Mucosa of descending colon (tissue), 3 donors: ENCODE measurements around the gene DNMT3B. TPM values are rescaled to one million over a fixed set of nuclear protein-coding genes. Genes with fewer than 3 reads are reported as not detected.

Experiments used
- ATAC-seq: fragments of 200-7000 bp; cut with Tn5 transposase; one replicate; pipeline ENCODE4 v1.9.1; 2020; ENCODE audit warnings: mild to moderate bottlenecking, moderate library complexity
- DNase-seq, 3 donors: peaks; one replicate each; pipeline ENCODE4 v3.0.0-alpha.2; 2020
- H3K36me3 ChIP-seq: fragments of 200-600 bp; one replicate; pipeline ENCODE4 v1.8.0; 2021; ENCODE audit warnings: low read depth, mild to moderate bottlenecking
- H3K4me1 ChIP-seq: fragments of 200-600 bp; one replicate; pipeline ENCODE4 v1.8.0; 2021; ENCODE audit warnings: low read depth, mild to moderate bottlenecking
- H3K4me3 ChIP-seq: fragments of 200-600 bp; one replicate; pipeline ENCODE4 v1.8.0; 2021; ENCODE audit warnings: mild to moderate bottlenecking
- H3K9me3 ChIP-seq: fragments of 200-600 bp; one replicate; pipeline ENCODE4 v1.8.0; 2021; ENCODE audit warnings: mild to moderate bottlenecking
- intact Hi-C, 2 donors: fragments of 100-400 bp; cut with DNase I in 1 of 2; cut with micrococcal nuclease in 1 of 2; formaldehyde crosslinking; loops; one replicate each; pipeline versions ENCODE4 v1.11.0 to v1.11.1; 2022; cut with DNase I, micrococcal nuclease
- total RNA-seq, 3 donors: library from RNA; stranded (reverse); fragmentation: NEBNext Ultra II Directional in 2 of 3; extraction: Animal tissue kit (Norgen Biotek cat#: 25700) in 2 of 3; gene quantifications; one replicate each; pipeline versions ENCODE4 v1.2.1 to v1.2.4, GENCODE V29; 2021 to 2023
- TF ChIP-seq, protein P1 (sequence below): fragments of 200-600 bp; IDR thresholded peaks from one replicate; pipeline ENCODE4 v1.8.0; 2022; ENCODE audit warnings: antibody characterized with exemption, mild to moderate bottlenecking
- donor health status: DM: no; HTN: no; CAD: no; lungs with moderate emphysema.
- donor health status: DM: no; HTN: no; CAD: no.
- donor health status: DM: no; HTN: yes; CAD: no.

Gene DNMT3B
- total RNA-seq, 3 donors from 2014 or later, result 0.95 to 1.3 (median 1.2) TPM

DNA sequence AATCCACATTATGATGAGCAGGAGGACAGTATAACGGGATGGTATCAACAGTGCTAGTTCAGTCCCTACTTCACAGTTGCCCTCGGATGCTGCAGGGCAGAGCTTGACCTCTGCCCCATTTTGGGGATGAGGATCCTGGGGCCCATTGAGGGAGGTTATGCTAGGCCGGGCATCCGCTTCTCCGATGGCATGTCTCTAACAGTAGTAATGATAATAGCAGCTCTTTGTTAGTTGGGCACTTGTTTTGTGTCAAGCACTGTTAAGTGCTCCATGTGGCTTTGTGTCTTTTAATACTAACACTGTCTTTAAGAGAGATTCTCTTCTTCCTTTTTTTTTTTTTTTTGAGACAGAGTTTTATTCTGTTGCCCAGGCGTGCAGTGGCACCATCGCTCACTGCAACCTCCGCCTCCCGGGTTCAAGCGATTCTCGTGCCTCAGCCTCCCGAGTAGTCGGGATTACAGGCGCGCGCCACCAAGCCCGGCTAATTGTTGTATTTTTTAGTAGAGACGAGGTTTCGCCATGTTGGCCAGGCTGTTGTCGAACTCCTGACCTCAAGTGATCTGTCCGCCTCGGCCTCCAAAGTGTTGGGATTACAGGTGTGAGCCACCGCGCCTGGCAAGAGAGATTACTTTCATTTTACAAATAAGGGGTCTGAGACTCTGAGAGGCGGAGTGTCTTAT, 58.7 kb downstream of the DNMT3B start:
- peaks cover 15% of the 10 kb centered on the region for H3K4me1 ChIP-seq
- TF ChIP-seq, protein P1, sequence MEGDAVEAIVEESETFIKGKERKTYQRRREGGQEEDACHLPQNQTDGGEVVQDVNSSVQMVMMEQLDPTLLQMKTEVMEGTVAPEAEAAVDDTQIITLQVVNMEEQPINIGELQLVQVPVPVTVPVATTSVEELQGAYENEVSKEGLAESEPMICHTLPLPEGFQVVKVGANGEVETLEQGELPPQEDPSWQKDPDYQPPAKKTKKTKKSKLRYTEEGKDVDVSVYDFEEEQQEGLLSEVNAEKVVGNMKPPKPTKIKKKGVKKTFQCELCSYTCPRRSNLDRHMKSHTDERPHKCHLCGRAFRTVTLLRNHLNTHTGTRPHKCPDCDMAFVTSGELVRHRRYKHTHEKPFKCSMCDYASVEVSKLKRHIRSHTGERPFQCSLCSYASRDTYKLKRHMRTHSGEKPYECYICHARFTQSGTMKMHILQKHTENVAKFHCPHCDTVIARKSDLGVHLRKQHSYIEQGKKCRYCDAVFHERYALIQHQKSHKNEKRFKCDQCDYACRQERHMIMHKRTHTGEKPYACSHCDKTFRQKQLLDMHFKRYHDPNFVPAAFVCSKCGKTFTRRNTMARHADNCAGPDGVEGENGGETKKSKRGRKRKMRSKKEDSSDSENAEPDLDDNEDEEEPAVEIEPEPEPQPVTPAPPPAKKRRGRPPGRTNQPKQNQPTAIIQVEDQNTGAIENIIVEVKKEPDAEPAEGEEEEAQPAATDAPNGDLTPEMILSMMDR, result no peak
- H3K9me3 ChIP-seq, result no peaks in the 10 kb centered on the region
- H3K4me3 ChIP-seq, result peak overlapping the region; percentile 62
- ATAC-seq (no peak), DNase-seq (peak in 1 of 3 donors; percentile 23)
- no peaks in the 10 kb centered on the region for H3K36me3 ChIP-seq
- intact Hi-C loops, result no loop called here

DNA sequence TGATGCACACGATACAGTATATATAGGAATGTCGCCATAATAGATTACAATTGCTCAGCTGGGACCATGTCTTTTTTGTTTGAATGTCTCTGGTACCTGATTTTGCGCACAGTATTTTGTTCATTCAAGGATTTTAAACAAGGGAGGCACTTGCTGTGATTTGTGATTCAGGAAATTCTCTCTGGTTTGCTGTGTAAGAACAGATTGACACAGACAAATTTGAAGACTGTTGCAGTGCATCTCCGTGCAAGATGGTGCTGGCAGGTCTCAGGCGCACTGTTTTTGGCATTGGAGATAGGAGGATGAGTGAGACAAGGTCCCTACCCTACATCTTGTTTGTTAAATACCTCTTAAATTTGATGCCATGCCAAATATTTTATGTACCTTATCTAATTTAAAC, 60.0 kb downstream of the DNMT3B start:
- DNase-seq (no peak), ATAC-seq (no peak)
- no peak overlapping the region for H3K4me3 ChIP-seq
- H3K36me3 ChIP-seq, result no peaks in the 10 kb centered on the region
- no peaks in the 10 kb centered on the region for H3K9me3 ChIP-seq
- H3K4me1 ChIP-seq, result peaks cover 15% of the 10 kb centered on the region
- intact Hi-C loops, result no loop called here
- TF ChIP-seq, protein P1, result no peak

DNA sequence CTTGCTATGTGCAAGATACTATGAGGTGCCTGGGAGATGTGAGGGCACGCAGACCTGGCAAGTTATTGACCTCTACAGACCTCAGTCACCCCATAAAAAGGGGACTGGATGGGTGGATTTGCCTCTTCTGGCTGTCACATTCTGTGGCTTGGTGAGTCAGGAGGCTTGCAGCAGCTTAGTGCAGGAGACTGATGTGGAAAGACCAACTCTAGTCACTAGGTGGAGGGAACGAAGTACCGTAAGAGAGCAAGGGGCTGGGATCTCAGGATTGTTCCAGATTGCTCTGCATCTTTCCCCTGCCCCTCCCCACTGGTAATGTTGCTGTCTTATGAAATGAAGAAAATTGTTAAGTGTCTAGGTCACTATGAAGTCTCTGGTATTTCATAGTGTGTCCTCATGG, 60.9 kb downstream of the DNMT3B start:
- intact Hi-C loops, result no loop called here
- no peak for DNase-seq
- Histone ChIP-seq H3K4me1 (peaks cover 15% of the 10 kb centered on the region), H3K9me3 (no peaks in the 10 kb centered on the region), H3K36me3 (no peaks in the 10 kb centered on the region), H3K4me3 (no peak overlapping the region)
- no peak for ATAC-seq
- TF ChIP-seq, protein P1, result no peak

DNA sequence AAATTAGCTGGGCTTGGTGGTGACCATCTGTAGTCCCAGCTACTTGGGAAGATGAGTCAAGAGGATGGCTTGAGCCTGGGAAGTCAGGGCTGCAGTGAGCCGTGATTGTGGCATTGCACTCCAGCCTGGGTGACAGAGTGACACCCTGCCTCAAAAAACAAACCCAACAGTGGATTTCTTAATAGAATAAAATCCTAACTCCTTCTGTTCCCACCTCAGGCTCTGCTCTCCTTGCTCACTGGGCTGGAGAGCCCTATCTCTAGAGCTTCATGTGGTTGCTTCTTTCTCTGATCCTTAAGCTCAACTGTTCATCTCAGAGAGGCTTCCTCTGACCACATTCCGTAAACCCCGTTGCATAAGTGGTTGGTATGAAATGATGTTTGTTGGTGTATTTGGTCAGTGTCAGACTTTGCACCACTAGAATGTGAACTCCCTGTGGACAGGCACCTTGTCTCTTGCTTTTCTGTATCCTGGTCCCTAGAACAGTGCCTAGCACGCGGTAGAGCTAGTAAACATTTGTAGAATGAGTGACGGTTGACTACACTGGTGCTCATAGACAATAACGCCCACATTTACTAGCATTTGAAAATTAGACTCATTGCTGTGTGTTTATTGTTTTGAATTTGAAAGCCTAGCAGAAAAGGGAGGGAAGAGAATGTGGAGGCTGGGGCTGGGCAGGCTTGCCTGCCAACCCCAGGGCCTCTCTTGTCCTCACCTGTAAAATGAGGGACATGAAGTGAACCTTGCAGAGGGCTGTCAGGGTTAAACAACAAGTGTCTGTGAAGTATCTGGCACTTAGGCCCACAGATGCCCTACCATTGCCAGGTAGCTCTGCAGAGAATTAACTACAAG, 61.8 kb downstream of the DNMT3B start:
- H3K4me1 ChIP-seq, result peaks cover 15% of the 10 kb centered on the region
- intact Hi-C loops, result no loop called here

DNA sequence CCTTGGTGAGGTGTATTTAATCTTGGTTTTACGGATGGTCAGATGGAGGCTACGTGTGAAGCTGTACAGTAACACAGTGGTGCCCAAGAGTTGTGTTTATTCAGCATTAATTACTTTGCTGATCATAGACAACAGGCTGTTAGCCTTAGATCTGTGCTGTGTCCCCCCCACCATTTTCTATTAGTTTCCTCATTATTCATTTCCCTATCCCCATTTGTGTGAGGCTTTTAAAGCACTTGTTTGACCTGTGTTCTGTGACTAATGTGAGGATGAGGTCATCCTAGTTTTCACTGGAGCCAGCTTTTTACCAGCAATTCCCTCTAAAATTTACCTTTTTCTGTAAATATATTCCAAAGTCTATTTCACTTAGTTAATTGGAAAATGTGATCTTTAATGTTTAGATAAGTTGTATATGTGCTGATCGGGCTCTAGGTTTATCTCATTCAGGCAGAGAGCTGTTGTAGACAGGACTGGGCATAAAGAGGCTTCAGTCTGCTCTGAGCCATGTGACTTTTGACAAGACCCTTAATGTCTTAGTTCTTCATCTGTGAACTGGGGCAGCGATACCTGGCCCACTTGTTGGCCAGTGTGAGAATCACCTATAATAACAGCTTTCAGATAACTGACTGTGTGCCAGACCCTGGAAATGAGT, 66.0 kb downstream of the DNMT3B start:
- H3K4me1 ChIP-seq, result peaks cover 4% of the 10 kb centered on the region
- DNase-seq (no peak), ATAC-seq (no peak)
- no peaks in the 10 kb centered on the region for H3K9me3 ChIP-seq
- no peaks in the 10 kb centered on the region for H3K36me3 ChIP-seq
- intact Hi-C loops, result no loop called here
- TF ChIP-seq, protein P1, result no peak
- H3K4me3 ChIP-seq, result no peak overlapping the region

More for the DNA sequence above, 61.8 kb downstream of the DNMT3B start:
- TF ChIP-seq, protein P1, result no peak
- ATAC-seq (no peak), DNase-seq (no peak)
- Histone ChIP-seq H3K9me3 (no peaks in the 10 kb centered on the region), H3K36me3 (no peaks in the 10 kb centered on the region), H3K4me3 (no peak overlapping the region)
